WTC11 (cell line): ENCODE data around the gene GDF7. TPM values are rescaled to one million over a fixed set of nuclear protein-coding genes. Genes with fewer than 3 reads are reported as not detected.

ENCODE experiments used
- ATAC-seq: fragments of 200-7000 bp; cut with Tn5 transposase; 2 replicates; pipeline ENCODE4 v1.10.0; 2021; ENCODE audit warnings: mild to moderate bottlenecking, moderate library complexity
- CTCF ChIA-PET: fragments of 300-600 bp; sonication (Branson Sonifier 250); formaldehyde crosslinking; loops from one replicate; lab custom pipeline; 2021; ENCODE audit warnings: antibody characterized with exemption; lab: Charles Lee
- POLR2A ChIA-PET: fragments of 350-600 bp; sonication (Branson Sonifier 250); formaldehyde crosslinking; loops from one replicate; lab custom pipeline; 2021; ENCODE audit warnings: antibody characterized with exemption; lab: Charles Lee
- DNase-seq: peaks from one replicate; pipeline ENCODE4 v3.0.0; 2021; ENCODE audit warnings: low spot score
- H3K27ac Mint-ChIP-seq: 2 replicates; pipeline ENCODE4 v1.8.0; 2021; ENCODE audit warnings: mixed read lengths
- H3K27me3 Mint-ChIP-seq: 2 replicates; pipeline ENCODE4 v1.8.0; 2021; ENCODE audit warnings: low read depth, mild to moderate bottlenecking, moderate library complexity, mixed read lengths
- H3K36me3 Mint-ChIP-seq: 2 replicates; pipeline ENCODE4 v1.8.0; 2021; ENCODE audit warnings: mixed read lengths
- H3K4me1 Mint-ChIP-seq: 2 replicates; pipeline ENCODE4 v1.8.0; 2022; ENCODE audit warnings: mixed read lengths
- H3K4me3 Mint-ChIP-seq: 2 replicates; pipeline ENCODE4 v1.8.0; 2021; ENCODE audit warnings: mild to moderate bottlenecking, moderate library complexity, mixed read lengths
- H3K9me3 Mint-ChIP-seq: 2 replicates; pipeline ENCODE4 v1.8.0; 2021; ENCODE audit warnings: mixed read lengths
- AFF4 ChIP-seq: sonication (generic); formaldehyde crosslinking; IDR thresholded peaks from 2 replicates; pipeline ENCODE4 v1.8.1; 2023; ENCODE audit warnings: mild to moderate bottlenecking, missing genetic modification reagents, borderline replicate concordance
- ATF1 ChIP-seq: sonication (generic); formaldehyde crosslinking; IDR thresholded peaks from 2 replicates; pipeline ENCODE4 v1.8.1; 2023; ENCODE audit warnings: mild to moderate bottlenecking, moderate library complexity, missing genetic modification reagents
- ATF3 ChIP-seq: sonication (generic); formaldehyde crosslinking; conservative IDR thresholded peaks from 2 replicates; pipeline ENCODE4 v1.8.1; 2022; ENCODE audit warnings: mild to moderate bottlenecking, missing genetic modification reagents
- CREM ChIP-seq: sonication (generic); formaldehyde crosslinking; IDR thresholded peaks from 2 replicates; pipeline ENCODE4 v1.8.1; 2022; ENCODE audit warnings: mild to moderate bottlenecking, missing genetic modification reagents, moderate library complexity
- CTCF ChIP-seq: fragments of 200-600 bp; IDR thresholded peaks from 2 replicates; pipeline ENCODE4 v1.8.0; 2022; ENCODE audit warnings: antibody characterized with exemption
- ERG ChIP-seq: fragments of 250-450 bp; sonication (Bioruptor Pico); IDR thresholded peaks from 2 replicates; pipeline ENCODE4 v1.8.0; 2021; ENCODE audit warnings: mild to moderate bottlenecking
- ETV6 ChIP-seq: sonication (generic); formaldehyde crosslinking; IDR thresholded peaks from 2 replicates; pipeline ENCODE4 v1.8.1; 2022; ENCODE audit warnings: mild to moderate bottlenecking, missing genetic modification reagents
- FOXP4 ChIP-seq: sonication (generic); formaldehyde crosslinking; IDR thresholded peaks from 2 replicates; pipeline ENCODE4 v1.8.0; 2022; ENCODE audit warnings: mild to moderate bottlenecking, missing genetic modification reagents
- MAX ChIP-seq: sonication (generic); formaldehyde crosslinking; IDR thresholded peaks from 2 replicates; pipeline ENCODE4 v1.8.0; 2022; ENCODE audit warnings: mild to moderate bottlenecking, missing genetic modification reagents
- NR1H2 ChIP-seq: sonication (generic); formaldehyde crosslinking; IDR thresholded peaks from 2 replicates; pipeline ENCODE4 v1.9.0; 2021; ENCODE audit warnings: mild to moderate bottlenecking, moderate library complexity, missing genetic modification reagents
- PRDM15 ChIP-seq: sonication (generic); formaldehyde crosslinking; IDR thresholded peaks from 2 replicates; pipeline ENCODE4 v1.8.0; 2022; ENCODE audit warnings: missing genetic modification reagents
- PRRX2 ChIP-seq: fragments of 250-450 bp; sonication (Bioruptor Pico); IDR thresholded peaks from 2 replicates; pipeline ENCODE4 v1.8.0; 2021; ENCODE audit warnings: mild to moderate bottlenecking
- TEAD4 ChIP-seq: sonication (generic); formaldehyde crosslinking; IDR thresholded peaks from 2 replicates; pipeline ENCODE4 v1.8.0; 2022; ENCODE audit warnings: mild to moderate bottlenecking, missing genetic modification reagents
- TP53 ChIP-seq: sonication (generic); formaldehyde crosslinking; IDR thresholded peaks from 2 replicates; pipeline ENCODE4 v1.8.1; 2023; ENCODE audit warnings: mild to moderate bottlenecking, missing genetic modification reagents
- USF1 ChIP-seq: sonication (generic); formaldehyde crosslinking; IDR thresholded peaks from 2 replicates; pipeline ENCODE4 v1.8.0; 2022; ENCODE audit warnings: mild to moderate bottlenecking, missing genetic modification reagents
- ZNF121 ChIP-seq: sonication (generic); formaldehyde crosslinking; IDR thresholded peaks from 2 replicates; pipeline ENCODE4 v1.8.0; 2023; ENCODE audit warnings: missing genetic modification reagents
- ZNF396 ChIP-seq: fragments of 250-450 bp; sonication (Bioruptor Pico); IDR thresholded peaks from 2 replicates; pipeline ENCODE4 v1.8.0; 2021; ENCODE audit warnings: mild to moderate bottlenecking, moderate library complexity, borderline replicate concordance
- total RNA-seq: library from RNA; stranded (reverse); gene quantifications from 3 replicates; pipeline ENCODE4 v1.2.3, GENCODE V29; 2021

The GDF7 gene
- total RNA-seq, 1 experiment from 2014 or later, result 0.55 TPM

- H3K4me3 Mint-ChIP-seq, result no peak overlapping the region
- no peak overlapping the region for H3K27ac Mint-ChIP-seq
- ChIA-PET CTCF (interaction anchor here (0.6 to 1.3 kb wide), 2 partner anchors 19 to 177 kb away, joined by 3 to 4 read pairs; partner anchors contain the start of gene RHOB), POLR2A (no interaction called here)
- TF ChIP-seq PRRX2 (CRISPR knock-in tag), result no peak
- no peak for TF ChIP-seq CTCF
- TF ChIP-seq ZNF396 (CRISPR knock-in tag), result no peak
- TF ChIP-seq ZNF121, result no peak
- TF ChIP-seq TEAD4 (CRISPR knock-in tag), result no peak
- no peak for TF ChIP-seq NR1H2
- TF ChIP-seq PRDM15 (CRISPR knock-in tag), result no peak
- TF ChIP-seq FOXP4 (CRISPR knock-in tag), result no peak
- ATAC-seq (no peak), DNase-seq (no peak)
- H3K9me3 Mint-ChIP-seq, result no peaks in the 10 kb centered on the region
- H3K27me3 Mint-ChIP-seq, result no peaks in the 10 kb centered on the region
- H3K4me1 Mint-ChIP-seq, result no peaks in the 10 kb centered on the region
- no peaks in the 10 kb centered on the region for H3K36me3 Mint-ChIP-seq
These were observed 43.7 kb upstream of the GDF7 start for GRCh38 chr2:20623241-20623640.

- Mint-ChIP-seq H3K27ac (no peak overlapping the region), H3K36me3 (no peaks in the 10 kb centered on the region), H3K4me1 (no peaks in the 10 kb centered on the region), H3K9me3 (no peaks in the 10 kb centered on the region), H3K27me3 (no peaks in the 10 kb centered on the region), H3K4me3 (no peak overlapping the region)
- ChIA-PET CTCF (interaction anchor here (0.6 to 3.5 kb wide), 3 partner anchors 11 to 177 kb away, joined by 3 to 13 read pairs (median 4); partner anchors contain the start of gene RHOB), POLR2A (no interaction called here)
- ATAC-seq (no peak), DNase-seq (no peak)
- TF ChIP-seq ETV6 (no peak), ERG (CRISPR knock-in tag) (no peak), MAX (CRISPR knock-in tag) (no peak), TP53 (CRISPR knock-in tag) (no peak), CREM (no peak), ATF3 (no peak), ATF1 (CRISPR knock-in tag) (no peak), FOXP4 (CRISPR knock-in tag) (no peak), AFF4 (no peak), USF1 (CRISPR knock-in tag) (no peak), ZNF396 (CRISPR knock-in tag) (no peak)
These were observed 43.2 kb upstream of the GDF7 start for GRCh38 chr2:20623741-20624155.
